SKM-1 treated with dmso at 0.1 percent for 144 hours (cell line): Measurements from ENCODE around the gene CYP8B1.

Experiments used
- DNase-seq: peaks from one replicate; lab custom pipeline; 2025; ENCODE audit not compliant: unreplicated experiment; lab: John Stamatoyannopoulos, UW

Gene CYP8B1

GRCh38 chr3:42853739-42854302 lies 21.9 kb downstream of the CYP8B1 start:
- DNase-seq: no peak

- DNase-seq: no peak
Observed at GRCh38 chr3:42853056-42853455, 22.6 kb downstream of the CYP8B1 start.

- DNase-seq: no peak
Observed at GRCh38 chr3:42852441-42852840, 23.2 kb downstream of the CYP8B1 start.

DNA sequence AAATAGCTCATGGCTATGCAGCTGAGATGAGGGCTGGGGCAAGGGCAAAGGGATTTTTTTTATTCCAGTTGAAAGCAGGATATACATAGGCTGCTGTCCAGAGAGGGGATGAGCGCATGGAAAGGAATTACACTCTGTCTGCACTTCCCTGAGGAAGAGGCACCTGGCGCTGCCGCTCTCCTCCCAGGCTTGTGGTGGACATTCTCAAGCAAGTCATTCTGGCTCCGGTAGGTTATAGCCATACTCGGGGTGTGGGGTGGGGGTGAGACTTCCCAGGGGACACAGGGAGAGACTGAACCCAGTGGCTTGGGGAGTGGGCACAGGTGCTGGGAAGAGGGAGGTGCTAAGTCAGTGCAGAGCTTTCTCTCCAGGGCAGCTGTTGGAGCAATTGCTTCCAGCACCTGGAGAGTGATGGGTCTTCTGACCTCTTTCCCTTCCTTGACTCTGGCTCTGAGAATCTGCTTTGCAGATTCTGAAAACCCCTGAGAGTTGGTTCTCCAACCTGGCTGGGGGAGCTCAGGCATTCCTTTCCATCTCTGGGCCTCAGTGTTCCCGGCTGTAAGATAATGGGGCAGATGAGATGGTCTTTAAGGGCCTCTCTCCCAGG lies 24.3 kb downstream of the CYP8B1 start:
- DNase-seq: no peak

DNA sequence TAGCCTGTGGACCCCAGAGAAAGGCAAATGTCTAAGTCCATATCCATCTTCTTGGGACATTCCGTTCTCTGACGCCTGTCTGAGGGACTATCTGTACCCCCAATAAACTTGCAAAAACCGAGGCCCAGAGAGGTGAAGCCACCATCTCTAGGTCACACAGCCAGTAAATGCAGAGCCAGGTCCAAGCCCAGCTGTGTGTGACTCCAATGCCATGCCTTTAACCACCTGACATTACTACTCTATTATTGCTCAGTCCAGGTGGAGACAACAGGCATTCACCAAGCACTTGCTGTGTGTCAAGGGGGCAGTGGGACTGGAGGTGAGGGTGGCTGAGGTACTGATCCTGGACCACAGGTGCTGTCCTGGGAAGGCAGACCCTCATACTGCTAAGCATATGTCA lies 25.4 kb downstream of the CYP8B1 start:
- DNase-seq: no peak

GRCh38 chr3:42849017-42849416 lies 26.7 kb downstream of the CYP8B1 start:
- no peak for DNase-seq

GRCh38 chr3:42847731-42848130 lies 27.9 kb downstream of the CYP8B1 start:
- no peak for DNase-seq

DNA sequence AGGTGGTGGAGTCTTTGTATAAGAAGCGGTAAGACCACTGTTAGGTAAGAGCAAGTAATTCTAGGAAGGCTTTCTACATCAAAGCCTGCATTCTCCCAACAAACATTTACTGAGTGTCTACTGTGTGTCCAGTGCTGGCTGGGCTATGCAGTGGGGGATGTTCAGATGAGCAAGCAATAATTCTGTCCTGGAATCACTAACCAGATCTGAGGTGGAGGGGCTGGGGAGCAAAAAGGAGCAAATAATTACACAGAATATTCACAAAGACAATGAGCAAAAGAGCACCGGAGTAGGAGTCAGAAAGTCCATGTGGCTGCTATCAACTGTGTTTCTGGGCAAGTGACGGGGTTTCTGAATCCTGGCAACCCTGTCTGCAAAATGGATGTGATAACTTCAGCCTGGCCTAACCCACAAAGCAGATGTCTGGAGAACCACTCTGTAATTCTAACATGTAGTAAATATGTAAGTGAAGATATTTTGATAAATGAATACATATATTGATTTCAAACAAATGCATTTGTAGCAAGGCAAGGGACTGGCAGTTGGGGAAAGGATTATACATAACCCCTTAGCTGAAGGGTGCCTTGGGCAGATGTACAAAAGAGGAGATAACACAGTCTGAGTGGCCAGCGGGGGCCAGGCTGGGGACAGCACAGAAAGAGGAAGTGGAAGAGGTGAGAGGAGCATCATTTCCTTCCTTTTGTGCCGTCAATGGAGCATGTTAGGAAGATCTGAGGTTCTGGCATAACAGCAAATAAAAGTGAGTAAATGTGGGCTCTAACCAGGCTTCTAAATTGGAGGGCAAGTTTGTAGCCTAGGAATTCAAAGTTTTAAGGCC lies 28.8 kb downstream of the CYP8B1 start:
- peak; percentile 84 for DNase-seq

- DNase-seq: no peak
Observed at GRCh38 chr3:42844815-42845214, 30.9 kb downstream of the CYP8B1 start.

- no peak for DNase-seq
Observed at GRCh38 chr3:42844412-42844713, 31.3 kb downstream of the CYP8B1 start.

DNA sequence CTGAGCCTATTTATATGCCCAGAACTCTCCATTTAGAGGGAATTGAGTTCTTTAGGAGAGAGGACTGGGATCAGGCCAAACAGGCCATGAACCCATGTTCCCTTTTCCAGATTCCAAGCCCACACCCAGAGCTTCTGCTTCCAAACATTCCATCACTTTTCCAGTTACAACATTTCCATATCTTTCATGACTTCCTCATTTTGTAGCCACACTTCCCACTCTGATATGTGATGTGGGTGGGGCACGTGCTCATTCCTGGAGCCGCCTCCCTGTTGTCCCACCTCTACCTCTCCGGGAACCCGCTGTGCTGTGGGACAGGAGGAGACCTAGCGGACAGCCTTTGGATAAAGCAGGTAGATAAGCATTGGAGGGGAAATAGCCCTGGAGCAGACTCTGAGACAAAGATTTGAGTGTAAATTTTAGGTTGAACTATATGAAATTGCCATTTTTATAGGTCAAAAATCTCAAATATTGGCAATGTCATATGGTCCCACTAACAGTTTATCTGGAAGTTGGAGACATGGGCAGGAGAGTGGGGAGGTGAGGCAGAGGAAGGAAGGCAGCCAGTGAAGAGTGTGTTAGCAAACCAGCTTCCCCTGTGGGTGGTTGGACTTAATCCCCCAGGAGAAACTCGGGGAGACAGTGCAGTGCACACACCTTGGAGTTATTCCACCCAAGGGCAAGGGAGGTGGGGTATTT lies 31.8 kb downstream of the CYP8B1 start:
- no peak for DNase-seq

- DNase-seq: no peak
Observed at GRCh38 chr3:42841332-42841731, 34.3 kb downstream of the CYP8B1 start.

DNA sequence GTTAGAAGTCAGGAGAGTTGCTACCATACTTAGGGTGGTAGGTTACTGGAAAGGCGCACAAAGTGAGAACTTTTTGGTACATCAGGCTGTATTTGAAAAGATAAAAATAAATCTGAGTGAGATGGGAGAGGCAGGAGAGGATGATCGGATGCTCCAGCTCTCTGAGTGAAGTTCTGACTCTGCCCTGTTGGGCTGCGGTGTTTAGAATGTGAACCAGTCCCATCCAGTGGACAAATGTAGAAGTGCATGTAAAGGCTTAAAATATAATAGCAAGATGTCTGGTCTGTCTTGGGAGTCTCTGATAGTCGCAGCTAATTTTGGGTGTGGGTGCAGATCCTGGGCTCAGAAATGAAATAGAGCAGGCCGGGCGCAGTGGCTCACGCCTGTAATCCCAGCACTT lies 36.1 kb downstream of the CYP8B1 start:
- peak; percentile 76 for DNase-seq

GRCh38 chr3:42838571-42838970 lies 37.1 kb downstream of the CYP8B1 start:
- DNase-seq: no peak

DNA sequence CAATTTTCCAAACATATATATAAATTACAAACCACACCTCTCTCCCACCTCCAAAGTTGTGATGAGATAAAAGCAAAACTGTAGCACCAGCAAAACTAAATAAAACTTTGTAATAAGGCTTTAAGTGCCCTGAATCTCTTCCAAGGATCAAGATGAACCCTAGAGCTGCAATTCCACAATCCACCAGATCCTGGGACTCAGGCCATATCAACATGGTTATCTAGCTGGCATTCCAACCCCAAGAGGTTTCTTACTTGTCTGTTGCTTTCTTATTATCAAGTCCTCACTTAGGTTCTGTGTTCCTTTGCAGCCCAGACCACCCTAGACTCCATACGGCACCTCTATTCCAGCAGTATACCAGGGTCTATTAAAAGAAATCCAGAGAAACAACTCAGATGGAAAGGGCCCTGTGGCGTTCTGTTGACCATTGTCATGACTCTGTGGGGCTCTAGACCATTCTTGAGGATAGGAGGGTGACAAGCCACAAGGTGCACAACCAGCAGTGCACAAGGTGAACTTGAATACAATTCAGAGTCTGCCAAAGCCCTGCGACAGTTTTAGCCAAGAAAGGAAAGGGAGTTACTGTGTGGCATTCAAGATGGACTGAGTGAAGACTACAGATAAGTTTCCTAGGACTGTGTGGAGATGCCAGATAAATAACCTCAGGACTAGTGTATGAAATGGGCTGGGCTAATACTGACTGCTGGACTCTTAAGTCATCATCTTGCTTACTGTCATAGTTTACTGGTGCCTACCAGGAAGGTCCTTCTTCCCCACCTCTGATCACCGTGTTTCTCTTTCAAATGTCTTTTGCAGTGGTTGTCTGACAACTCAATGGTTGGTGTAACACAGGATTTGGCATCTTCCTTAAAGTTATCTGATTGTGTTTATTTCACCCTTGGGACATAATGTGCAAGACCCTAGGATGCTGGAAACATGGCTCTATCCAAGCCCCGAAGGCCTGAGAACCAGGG lies 39.2 kb downstream of the CYP8B1 start:
- no peak for DNase-seq

GRCh38 chr3:42831321-42831713 lies 44.4 kb downstream of the CYP8B1 start:
- DNase-seq: peak; percentile 72

- peak; percentile 71 for DNase-seq
Observed at GRCh38 chr3:42830437-42831320, 45.0 kb downstream of the CYP8B1 start.

GRCh38 chr3:42829628-42830436 lies 45.8 kb downstream of the CYP8B1 start:
- DNase-seq: no peak

DNA sequence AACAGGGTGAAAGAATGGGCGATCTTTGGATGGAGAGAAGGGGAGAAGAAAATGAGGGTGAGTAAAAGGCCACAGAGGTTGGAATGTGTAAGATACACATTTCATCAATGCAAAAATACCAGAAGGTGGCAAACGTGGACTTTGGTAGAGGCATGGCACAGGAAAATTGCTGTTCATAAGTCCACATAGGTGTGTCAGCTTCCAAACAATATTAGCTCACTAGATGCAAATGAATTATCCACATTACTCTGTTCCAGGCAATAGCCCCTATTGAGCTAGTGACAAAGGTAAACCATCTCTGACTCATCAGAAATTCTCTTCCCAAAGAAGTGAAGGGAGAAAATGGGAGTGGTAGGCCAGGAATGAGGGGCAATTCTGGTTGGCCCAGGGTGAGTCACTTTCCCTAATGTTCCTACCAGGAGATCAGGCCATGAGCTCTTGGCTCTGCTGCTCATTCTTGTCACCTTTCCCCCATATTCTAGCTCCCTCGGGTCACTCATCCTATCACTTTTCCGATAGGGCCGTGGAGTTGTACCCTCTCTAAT lies 46.5 kb downstream of the CYP8B1 start:
- DNase-seq: no peak
